GM23338 (cell line): ENCODE measurements around the gene ERCC1. TPM values are rescaled to one million over a fixed set of nuclear protein-coding genes. Genes with fewer than 3 reads are reported as not detected.

ENCODE experiments used
- ATAC-seq: fragments of 200-7000 bp; cut with Tn5 transposase; 3 replicates; pipeline ENCODE4 v1.9.1; 2020
- DNase-seq: peaks from one replicate; pipeline ENCODE4 v3.0.0-alpha.2; 2015; ENCODE audit warnings: low spot score
- H2AFZ ChIP-seq: fragments of 200-600 bp; sonication (generic); 2 replicates; pipeline ENCODE4 v1.8.0; 2016; ENCODE audit warnings: antibody characterized with exemption, mild to moderate bottlenecking, moderate library complexity
- H3F3A ChIP-seq: fragments of 200-600 bp; sonication (generic); replicated peaks from 2 replicates; pipeline ENCODE4 v1.8.0; 2017; ENCODE audit warnings: antibody characterized with exemption, mixed run types, low read depth
- H3K27ac ChIP-seq: fragments of 200-600 bp; sonication (generic); 2 replicates; pipeline ENCODE4 v1.6.1; 2016; ENCODE audit warnings: low read depth
- H3K27me3 ChIP-seq: fragments of 200-600 bp; sonication (generic); 2 replicates; pipeline ENCODE4 v1.8.0; 2016; ENCODE audit warnings: mild to moderate bottlenecking, mixed run types, moderate library complexity; ENCODE audit not compliant: insufficient read depth
- H3K36me3 ChIP-seq: fragments of 200-600 bp; sonication (generic); 2 replicates; pipeline ENCODE4 v1.8.0; 2016; ENCODE audit warnings: mild to moderate bottlenecking; ENCODE audit not compliant: insufficient read depth
- H3K4me1 ChIP-seq: fragments of 200-600 bp; sonication (generic); 2 replicates; pipeline ENCODE4 v1.8.0; 2016; ENCODE audit warnings: mild to moderate bottlenecking, moderate library complexity; ENCODE audit not compliant: insufficient read depth
- H3K4me2 ChIP-seq: fragments of 200-600 bp; sonication (generic); 2 replicates; pipeline ENCODE4 v1.7.1; 2017; ENCODE audit warnings: mixed run types
- H3K4me3 ChIP-seq: fragments of 200-600 bp; sonication (generic); 2 replicates; pipeline ENCODE4 v1.6.1; 2016; ENCODE audit warnings: mixed run types
- H3K79me2 ChIP-seq: fragments of 200-600 bp; sonication (generic); replicated peaks from 2 replicates; pipeline ENCODE4 v1.8.0; 2017; ENCODE audit warnings: mild to moderate bottlenecking; ENCODE audit not compliant: insufficient read depth
- H3K9me2 ChIP-seq: fragments of 200-600 bp; sonication (generic); 2 replicates; pipeline ENCODE4 v1.8.0; 2017; ENCODE audit not compliant: insufficient read depth
- H4K20me1 ChIP-seq: fragments of 200-600 bp; sonication (generic); replicated peaks from 2 replicates; pipeline ENCODE4 v1.8.0; 2017; ENCODE audit warnings: mild to moderate bottlenecking; ENCODE audit not compliant: insufficient read depth
- H3K27ac Mint-ChIP-seq: 2 replicates; pipeline ENCODE4 v1.8.0; 2020; ENCODE audit warnings: inconsistent platforms, mild to moderate bottlenecking, moderate library complexity, mixed read lengths
- H3K27me3 Mint-ChIP-seq: 3 replicates; pipeline ENCODE4 v1.8.0; 2022; ENCODE audit warnings: low read depth, mild to moderate bottlenecking, moderate library complexity, mixed read lengths, inconsistent platforms; ENCODE audit not compliant: insufficient read depth, poor library complexity
- H3K36me3 Mint-ChIP-seq: 3 replicates; pipeline ENCODE4 v1.8.0; 2021; ENCODE audit warnings: low read depth, mild to moderate bottlenecking, inconsistent platforms, moderate library complexity, mixed read lengths
- H3K4me1 Mint-ChIP-seq: 3 replicates; pipeline ENCODE4 v1.8.0; 2020; ENCODE audit warnings: mild to moderate bottlenecking, inconsistent platforms, mixed read lengths
- H3K4me3 Mint-ChIP-seq: 3 replicates; pipeline ENCODE4 v1.8.0; 2021; ENCODE audit warnings: moderate library complexity, mild to moderate bottlenecking, inconsistent platforms, mixed read lengths
- H3K9me3 Mint-ChIP-seq: 3 replicates; pipeline ENCODE4 v1.8.0; 2020; ENCODE audit warnings: moderate library complexity, mild to moderate bottlenecking, inconsistent platforms, mixed read lengths
- CREB1 ChIP-seq: fragments of 250-450 bp; sonication (Bioruptor Pico); IDR thresholded peaks from 2 replicates; pipeline ENCODE4 v1.5.0; 2020; ENCODE audit warnings: low read depth, mild to moderate bottlenecking, moderate library complexity
- CTCF ChIP-seq, 2 experiments: fragments of 200-600 bp in 1 of 2; sonication (generic) in 1 of 2; conservative IDR thresholded peaks; 2 replicates each; pipeline versions ENCODE4 v1.5.1 to v1.6.1; 2016 to 2017; ENCODE audit warnings: antibody characterized with exemption in 2 of 2, low read depth in 2 of 2, mild to moderate bottlenecking in 2 of 2, moderate library complexity in 1 of 2
- EZH2 ChIP-seq: fragments of 200-600 bp; sonication (generic); IDR thresholded peaks from one replicate; pipeline ENCODE4 v1.8.0; 2017; ENCODE audit warnings: antibody characterized with exemption, mild to moderate bottlenecking, low read depth; ENCODE audit not compliant: unreplicated experiment
- EZH2phosphoT487 ChIP-seq: fragments of 200-600 bp; sonication (generic); IDR thresholded peaks from one replicate; pipeline ENCODE4 v1.8.1; 2018; ENCODE audit warnings: antibody characterized with exemption; ENCODE audit not compliant: unreplicated experiment
- JUNB ChIP-seq: IDR thresholded peaks from one replicate; pipeline ENCODE4 v1.6.1; 2016; ENCODE audit warnings: antibody characterized with exemption; ENCODE audit not compliant: unreplicated experiment
- NANOG ChIP-seq: IDR thresholded peaks from 2 replicates; pipeline ENCODE4 v1.6.1; 2016; ENCODE audit warnings: antibody characterized with exemption, borderline replicate concordance
- POLR2AphosphoS5 ChIP-seq: IDR thresholded peaks from 2 replicates; pipeline ENCODE4 v1.6.1; 2016; ENCODE audit warnings: antibody characterized with exemption, low read depth
- REST ChIP-seq: IDR thresholded peaks from one replicate; pipeline ENCODE4 v1.6.1; 2018; ENCODE audit warnings: antibody characterized with exemption; ENCODE audit not compliant: unreplicated experiment
- ZNF114 ChIP-seq: fragments of 250-450 bp; sonication (Bioruptor Pico); IDR thresholded peaks from 2 replicates; pipeline ENCODE4 v1.5.0; 2020; ENCODE audit warnings: mild to moderate bottlenecking, moderate library complexity
- ZNF331 ChIP-seq: fragments of 250-450 bp; sonication (Bioruptor Pico); IDR thresholded peaks from 2 replicates; pipeline ENCODE4 v1.5.0; 2020; ENCODE audit warnings: low read depth, mild to moderate bottlenecking, moderate library complexity
- polyA plus RNA-seq: library from polyadenylated mRNA; unstranded; fragments of >200 nt; fragmentation: Nextera tagmentation; extraction: Ambion mirVana; gene quantifications from 2 replicates; pipeline ENCODE4 v1.2.1, GENCODE V29; 2016
- total RNA-seq: library from RNA; depleted of rRNA; stranded (reverse); fragments of >200 nt; shearing (Covaris generic); gene quantifications from 2 replicates; pipeline ENCODE4 v1.2.3, GENCODE V29; 2014

ERCC1 gene
- total and polyA plus RNA-seq, 2 experiments from 2014 or later = 39.0 to 52.3 TPM

- TF ChIP-seq REST (no peak), JUNB (no peak), POLR2AphosphoS5 (no peak)
Measured at GRCh38 chr19:45362291-45362690, 61.4 kb downstream of the ERCC1 start (continued).

GRCh38 chr19:45361608-45362007 is 62.1 kb downstream of the ERCC1 start:
- H3K27ac ChIP-seq = no peak overlapping the region
- peaks cover 3% of the 10 kb centered on the region; the same call in 1 of the 2 replicates for H3F3A ChIP-seq
- H3K4me3 Mint-ChIP-seq = no peak overlapping the region
- H3K4me1 Mint-ChIP-seq = no peaks in the 10 kb centered on the region; the same call in 2 of the 3 replicates
- H3K79me2 ChIP-seq = 0 out of 2 replicates have a peak, but pooled peaks cover 2% of the 10 kb centered on the region
- H3K4me1 ChIP-seq = no peaks in the 10 kb centered on the region
- H3K27ac Mint-ChIP-seq = no peak overlapping the region
- H3K4me2 ChIP-seq = no peak overlapping the region
- no peak overlapping the region for H3K4me3 ChIP-seq
- DNase-seq (no peak), ATAC-seq (no peak)
- no peaks in the 10 kb centered on the region for H3K9me3 Mint-ChIP-seq
- H3K36me3 ChIP-seq = peaks cover 24% of the 10 kb centered on the region
- H4K20me1 ChIP-seq = peaks cover 10% of the 10 kb centered on the region
- H3K27me3 ChIP-seq = no peaks in the 10 kb centered on the region
- H3K27me3 Mint-ChIP-seq = peaks cover 14% of the 10 kb centered on the region
- no peaks in the 10 kb centered on the region for H3K9me2 ChIP-seq
- H3K36me3 Mint-ChIP-seq = peaks cover 62% of the 10 kb centered on the region
- no peak overlapping the region for H2AFZ ChIP-seq
- no peak for TF ChIP-seq ZNF331 (CRISPR knock-in tag)
- no peak for TF ChIP-seq NANOG
- TF ChIP-seq REST = no peak
- no peak for TF ChIP-seq CTCF (conservative IDR thresholded peaks at IDR 0.05; ENCODE audit: low read depth in 2 of 2)
- TF ChIP-seq POLR2AphosphoS5 = no peak
- no peak for TF ChIP-seq EZH2
- TF ChIP-seq CREB1 = no peak
- no peak for TF ChIP-seq JUNB
- no peak for TF ChIP-seq ZNF114 (CRISPR knock-in tag)
- no peak for TF ChIP-seq EZH2phosphoT487
